Activated T-helper 1 cell treated with Interleukin-2 at 50 U/mL for 16 hours (primary cell): ENCODE measurements around the gene FAM114A1.

ENCODE experiments used
- DNase-seq: peaks from one replicate; pipeline ENCODE4 v3.0.0-alpha.2; 2020; ENCODE audit warnings: low read depth

FAM114A1 gene

GRCh38 chr4:38859501-38859900 lies 8.1 kb upstream of the FAM114A1 start:
- no peak for DNase-seq

GRCh38 chr4:38860788-38861424 lies 6.7 kb upstream of the FAM114A1 start:
- DNase-seq = peak; percentile 29

GRCh38 chr4:38861791-38862190 lies 5.8 kb upstream of the FAM114A1 start:
- no peak for DNase-seq

GRCh38 chr4:38865445-38865844 lies 2.2 kb upstream of the FAM114A1 start:
- DNase-seq = no peak

GRCh38 chr4:38866973-38867477 lies 581 bp upstream of the FAM114A1 start:
- no peak for DNase-seq

- no peak for DNase-seq
Measured at GRCh38 chr4:38868059-38868960, 704 bp downstream of the FAM114A1 start.

GRCh38 chr4:38869511-38869910 lies 1.9 kb downstream of the FAM114A1 start:
- no peak for DNase-seq

- DNase-seq = no peak
Measured at GRCh38 chr4:38870098-38870808, 2.6 kb downstream of the FAM114A1 start.

GRCh38 chr4:38871593-38871992 lies 4.0 kb downstream of the FAM114A1 start:
- DNase-seq = no peak

GRCh38 chr4:38872620-38873019 lies 5.0 kb downstream of the FAM114A1 start:
- DNase-seq = no peak

GRCh38 chr4:38873290-38873944 lies 5.8 kb downstream of the FAM114A1 start:
- no peak for DNase-seq

- DNase-seq = no peak
Measured at GRCh38 chr4:38876636-38877035, 9.0 kb downstream of the FAM114A1 start.

GRCh38 chr4:38884254-38884653 lies 16.6 kb downstream of the FAM114A1 start:
- no peak for DNase-seq

GRCh38 chr4:38889143-38889542 lies 21.5 kb downstream of the FAM114A1 start:
- no peak for DNase-seq

GRCh38 chr4:38891051-38891983 lies 23.7 kb downstream of the FAM114A1 start:
- no peak for DNase-seq

GRCh38 chr4:38894322-38894982 lies 26.8 kb downstream of the FAM114A1 start:
- DNase-seq = no peak

GRCh38 chr4:38896940-38897339 lies 29.3 kb downstream of the FAM114A1 start:
- DNase-seq = no peak

- DNase-seq = no peak
Measured at GRCh38 chr4:38898245-38898644, 30.6 kb downstream of the FAM114A1 start.

GRCh38 chr4:38902221-38902620 lies 34.6 kb downstream of the FAM114A1 start:
- no peak for DNase-seq

- no peak for DNase-seq
Measured at GRCh38 chr4:38902695-38903094, 35.1 kb downstream of the FAM114A1 start.
